K562 (cell line): ENCODE measurements around the gene LAMB1.

Experiments
- EHMT2 ChIP-seq: fragments of 450-650 bp; IDR thresholded peaks from 2 replicates; pipeline ENCODE4 v1.6.1; 2018; ENCODE audit warnings: antibody characterized with exemption
- NCOA1 ChIP-seq: fragments of 450-650 bp; IDR thresholded peaks from 2 replicates; pipeline ENCODE4 v1.6.1; 2016; ENCODE audit warnings: low read depth
- NFXL1 ChIP-seq: fragments of 450-650 bp; formaldehyde crosslinking; IDR thresholded peaks from 2 replicates; pipeline ENCODE4 v1.4.0; 2021; ENCODE audit warnings: mild to moderate bottlenecking
- PRDM10 ChIP-seq: fragments of 450-650 bp; IDR thresholded peaks from 2 replicates; pipeline ENCODE4 v1.6.1; 2018; ENCODE audit not compliant: partially characterized antibody
- PTBP1 ChIP-seq: fragments of 200-400 bp; formaldehyde crosslinking; IDR thresholded peaks from 2 replicates; pipeline ENCODE4 v1.6.1; 2017; ENCODE audit warnings: low read depth, low read length
- RBM14 ChIP-seq: fragments of 200-400 bp; formaldehyde crosslinking; IDR thresholded peaks from 2 replicates; pipeline ENCODE4 v1.6.1; 2018; ENCODE audit warnings: low read depth, mild to moderate bottlenecking, low read length, moderate library complexity, borderline replicate concordance; ENCODE audit not compliant: insufficient read depth
- SMARCA4 ChIP-seq: fragments of 450-650 bp; IDR thresholded peaks from 2 replicates; pipeline ENCODE4 v1.6.1; 2016
- TCF7L2 ChIP-seq: fragments of 150-350 bp; IDR thresholded peaks from 2 replicates; pipeline ENCODE4 v1.6.1; 2016; ENCODE audit warnings: low read depth, mild to moderate bottlenecking, low read length, moderate library complexity
- YY1 ChIP-seq, 3 experiments: IDR thresholded peaks; 2 replicates each; pipeline ENCODE4 v1.6.1; 2011; ENCODE audit warnings: low read length in 2 of 3, mild to moderate bottlenecking in 2 of 3, moderate library complexity in 2 of 3, borderline replicate concordance in 1 of 3, control low read depth in 1 of 3, low read depth in 1 of 3; ENCODE audit not compliant: insufficient read depth in 3 of 3, insufficient replicate concordance in 2 of 3, control insufficient read depth in 1 of 3, insufficient read length in 1 of 3; ENCODE audit errors: extremely low read depth in 1 of 3
- ZBTB33 ChIP-seq: sonication (generic); formaldehyde crosslinking; IDR thresholded peaks from 2 replicates; pipeline ENCODE4 v1.8.1; 2023; ENCODE audit warnings: mild to moderate bottlenecking, missing genetic modification reagents
- ZNF217 ChIP-seq: sonication (generic); formaldehyde crosslinking; IDR thresholded peaks from 2 replicates; pipeline ENCODE4 v1.8.0; 2022; ENCODE audit warnings: mild to moderate bottlenecking, missing genetic modification reagents
- ZNF586 ChIP-seq: fragments of 450-650 bp; formaldehyde crosslinking; conservative IDR thresholded peaks from 2 replicates; pipeline ENCODE4 v1.4.0; 2020; ENCODE audit warnings: mild to moderate bottlenecking, moderate library complexity
- TF ChIP-seq, protein P1 (sequence below), 2 experiments: fragments of 450-650 bp; IDR thresholded peaks; 2 replicates each; pipeline ENCODE4 v1.6.1; 2018; ENCODE audit warnings: mild to moderate bottlenecking in 2 of 2, low read depth in 1 of 2; ENCODE audit not compliant: partially characterized antibody in 2 of 2
- TF ChIP-seq, protein P2 (sequence below): fragments of 250-450 bp; sonication (Bioruptor Pico); IDR thresholded peaks from 2 replicates; pipeline ENCODE4 v1.5.0; 2020; ENCODE audit warnings: mild to moderate bottlenecking

DNA sequence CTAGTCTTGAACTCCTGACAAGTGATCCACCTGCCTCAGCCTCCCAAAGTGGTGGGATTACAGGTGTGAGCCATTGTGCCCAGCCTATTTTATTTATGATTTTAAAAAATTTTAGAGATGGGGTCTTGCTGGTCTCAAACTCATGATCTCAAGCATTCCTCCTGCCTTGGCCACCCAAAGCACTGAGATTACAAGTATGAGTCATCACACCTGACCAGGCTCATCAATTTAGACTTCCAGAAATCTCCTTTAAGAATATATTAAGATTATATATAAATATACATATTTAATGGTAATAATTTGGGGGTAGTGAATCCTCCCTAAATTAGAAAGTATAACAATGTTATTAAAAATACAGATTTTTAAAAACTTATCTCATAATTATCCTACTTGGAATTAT, 29.1 kb downstream of the LAMB1 start:
- TF ChIP-seq TCF7L2: no peak
- no peak for TF ChIP-seq ZNF217
- TF ChIP-seq, protein P1, sequence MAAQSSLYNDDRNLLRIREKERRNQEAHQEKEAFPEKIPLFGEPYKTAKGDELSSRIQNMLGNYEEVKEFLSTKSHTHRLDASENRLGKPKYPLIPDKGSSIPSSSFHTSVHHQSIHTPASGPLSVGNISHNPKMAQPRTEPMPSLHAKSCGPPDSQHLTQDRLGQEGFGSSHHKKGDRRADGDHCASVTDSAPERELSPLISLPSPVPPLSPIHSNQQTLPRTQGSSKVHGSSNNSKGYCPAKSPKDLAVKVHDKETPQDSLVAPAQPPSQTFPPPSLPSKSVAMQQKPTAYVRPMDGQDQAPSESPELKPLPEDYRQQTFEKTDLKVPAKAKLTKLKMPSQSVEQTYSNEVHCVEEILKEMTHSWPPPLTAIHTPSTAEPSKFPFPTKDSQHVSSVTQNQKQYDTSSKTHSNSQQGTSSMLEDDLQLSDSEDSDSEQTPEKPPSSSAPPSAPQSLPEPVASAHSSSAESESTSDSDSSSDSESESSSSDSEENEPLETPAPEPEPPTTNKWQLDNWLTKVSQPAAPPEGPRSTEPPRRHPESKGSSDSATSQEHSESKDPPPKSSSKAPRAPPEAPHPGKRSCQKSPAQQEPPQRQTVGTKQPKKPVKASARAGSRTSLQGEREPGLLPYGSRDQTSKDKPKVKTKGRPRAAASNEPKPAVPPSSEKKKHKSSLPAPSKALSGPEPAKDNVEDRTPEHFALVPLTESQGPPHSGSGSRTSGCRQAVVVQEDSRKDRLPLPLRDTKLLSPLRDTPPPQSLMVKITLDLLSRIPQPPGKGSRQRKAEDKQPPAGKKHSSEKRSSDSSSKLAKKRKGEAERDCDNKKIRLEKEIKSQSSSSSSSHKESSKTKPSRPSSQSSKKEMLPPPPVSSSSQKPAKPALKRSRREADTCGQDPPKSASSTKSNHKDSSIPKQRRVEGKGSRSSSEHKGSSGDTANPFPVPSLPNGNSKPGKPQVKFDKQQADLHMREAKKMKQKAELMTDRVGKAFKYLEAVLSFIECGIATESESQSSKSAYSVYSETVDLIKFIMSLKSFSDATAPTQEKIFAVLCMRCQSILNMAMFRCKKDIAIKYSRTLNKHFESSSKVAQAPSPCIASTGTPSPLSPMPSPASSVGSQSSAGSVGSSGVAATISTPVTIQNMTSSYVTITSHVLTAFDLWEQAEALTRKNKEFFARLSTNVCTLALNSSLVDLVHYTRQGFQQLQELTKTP (IDR thresholded peaks at IDR 0.05; ENCODE audit: low read depth in 1 of 2, partially characterized antibody in 2 of 2): no peak
- no peak for TF ChIP-seq NCOA1
- no peak for TF ChIP-seq YY1 (IDR thresholded peaks at IDR 0.05; ENCODE audit: borderline replicate concordance in 1 of 3, control insufficient read depth in 1 of 3, extremely low read depth in 1 of 3, insufficient read depth in 3 of 3, insufficient read length in 1 of 3, insufficient replicate concordance in 2 of 3, low read depth in 1 of 3, low read length in 2 of 3)
- no peak for TF ChIP-seq EHMT2
- no peak for TF ChIP-seq PRDM10
- no peak for TF ChIP-seq PTBP1
- no peak for TF ChIP-seq ZBTB33 (CRISPR knock-in tag)
- TF ChIP-seq, protein P2, sequence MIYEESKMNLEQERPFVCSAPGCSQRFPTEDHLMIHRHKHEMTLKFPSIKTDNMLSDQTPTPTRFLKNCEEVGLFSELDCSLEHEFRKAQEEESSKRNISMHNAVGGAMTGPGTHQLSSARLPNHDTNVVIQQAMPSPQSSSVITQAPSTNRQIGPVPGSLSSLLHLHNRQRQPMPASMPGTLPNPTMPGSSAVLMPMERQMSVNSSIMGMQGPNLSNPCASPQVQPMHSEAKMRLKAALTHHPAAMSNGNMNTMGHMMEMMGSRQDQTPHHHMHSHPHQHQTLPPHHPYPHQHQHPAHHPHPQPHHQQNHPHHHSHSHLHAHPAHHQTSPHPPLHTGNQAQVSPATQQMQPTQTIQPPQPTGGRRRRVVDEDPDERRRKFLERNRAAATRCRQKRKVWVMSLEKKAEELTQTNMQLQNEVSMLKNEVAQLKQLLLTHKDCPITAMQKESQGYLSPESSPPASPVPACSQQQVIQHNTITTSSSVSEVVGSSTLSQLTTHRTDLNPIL (CRISPR knock-in tag): no peak
- no peak for TF ChIP-seq NFXL1 (CRISPR knock-in tag)
- TF ChIP-seq ZNF586 (CRISPR knock-in tag): no peak
- TF ChIP-seq RBM14: no peak
- TF ChIP-seq SMARCA4: no peak
